Measurements from ENCODE around the gene DNAH5.

The DNAH5 gene

GRCh38 chr5:13934921-13935320, 9.6 kb downstream of the DNAH5 start:
- no peak for DNase-seq (ENCODE audit: low spot score)

DNA sequence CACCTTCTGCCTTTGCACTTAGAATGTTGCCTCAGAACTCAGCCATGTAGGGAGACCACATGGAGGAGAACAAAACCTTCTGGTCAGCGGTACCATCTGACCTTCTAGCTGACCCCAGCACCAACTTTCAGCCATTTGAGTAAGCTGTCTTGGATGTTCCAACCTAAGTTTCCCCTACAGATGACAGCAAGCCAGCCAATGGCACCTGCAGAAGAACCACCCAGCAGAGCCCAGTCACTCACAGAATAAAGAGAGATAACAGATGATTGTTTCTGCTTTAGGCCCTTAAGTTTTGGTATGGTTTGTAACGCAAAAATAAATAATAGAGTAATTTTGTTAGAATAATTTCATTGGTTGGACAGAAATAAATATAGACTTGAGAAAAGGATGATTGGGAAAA, 10.4 kb downstream of the DNAH5 start:
- no peak for DNase-seq (ENCODE audit: low spot score)

GRCh38 chr5:13932561-13932960, 11.9 kb downstream of the DNAH5 start:
- DNase-seq (ENCODE audit: low spot score): peak; percentile 45

DNA sequence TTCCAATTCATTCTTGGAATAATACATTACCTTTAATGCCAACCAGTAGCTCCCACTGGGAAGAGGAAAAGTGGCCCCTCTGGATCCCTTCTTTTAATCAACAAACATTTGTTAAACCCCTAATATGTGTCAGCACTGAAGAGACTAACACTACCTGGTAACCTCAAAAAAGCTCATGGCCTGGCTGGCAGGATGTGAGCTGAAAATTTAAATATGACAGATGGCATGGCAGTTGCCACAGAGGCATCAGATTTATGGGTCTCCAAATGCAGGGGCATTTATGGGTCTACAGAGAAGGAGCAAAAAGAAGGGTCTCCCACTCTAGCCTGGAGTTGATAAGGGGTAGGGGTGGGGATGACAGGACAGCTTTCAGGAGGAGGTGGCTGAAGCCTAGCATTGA, 12.5 kb downstream of the DNAH5 start:
- no peak for DNase-seq (ENCODE audit: low spot score)

DNA sequence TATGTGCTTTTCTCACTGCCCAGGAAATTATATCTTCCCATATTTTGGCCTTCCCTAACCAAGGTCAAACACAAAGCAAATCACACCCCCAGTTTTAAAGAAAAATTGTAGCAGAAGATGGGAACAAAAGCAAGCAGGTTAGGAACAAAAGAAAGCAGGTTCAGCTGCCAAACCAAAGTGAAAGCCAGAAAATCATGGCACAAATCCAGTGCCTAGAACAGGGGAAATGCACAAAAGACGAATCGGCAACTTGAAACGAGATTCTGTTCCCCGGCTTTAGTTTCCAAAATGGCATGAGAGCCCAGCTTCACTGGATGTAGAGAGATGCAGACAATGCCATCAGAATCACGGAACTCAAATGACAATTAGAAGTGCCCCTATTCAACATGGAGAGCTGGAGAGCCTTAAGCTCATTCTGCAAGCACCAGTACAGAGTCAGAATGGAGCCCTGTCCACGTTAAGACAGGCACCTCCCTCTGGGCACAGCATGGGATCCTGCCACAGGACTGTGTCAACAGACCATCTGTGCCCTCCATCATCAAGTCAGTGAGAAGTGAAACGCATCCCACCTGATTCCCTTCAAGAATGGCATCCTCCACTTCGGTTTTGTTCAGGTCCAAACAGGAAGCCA, 13.8 kb downstream of the DNAH5 start:
- no peak for DNase-seq (ENCODE audit: low spot score)

- DNase-seq (ENCODE audit: low spot score): no peak
Observed at GRCh38 chr5:13926731-13927130, 17.8 kb downstream of the DNAH5 start.

GRCh38 chr5:13921578-13921977, 22.9 kb downstream of the DNAH5 start:
- no peak for DNase-seq (ENCODE audit: low spot score)

DNA sequence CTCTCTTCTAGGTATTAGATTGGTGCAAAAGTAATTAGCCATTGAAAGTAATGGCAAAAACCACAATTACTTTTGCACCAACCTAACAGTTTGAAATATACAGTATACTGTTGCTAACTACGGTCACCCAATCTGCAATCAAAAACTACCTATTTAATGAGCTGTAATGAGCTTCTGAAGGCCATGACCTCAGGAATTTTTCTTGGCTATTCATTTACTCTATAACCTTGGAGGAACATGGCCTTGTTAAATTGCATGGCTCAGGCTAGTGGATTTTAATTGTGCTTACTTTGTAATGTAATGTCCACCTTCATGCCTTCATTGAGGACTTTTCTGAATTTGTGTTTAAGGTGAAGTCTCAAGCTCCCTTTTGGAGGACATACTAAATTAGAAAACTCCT, 24.7 kb downstream of the DNAH5 start:
- no peak for DNase-seq (ENCODE audit: low spot score)

DNA sequence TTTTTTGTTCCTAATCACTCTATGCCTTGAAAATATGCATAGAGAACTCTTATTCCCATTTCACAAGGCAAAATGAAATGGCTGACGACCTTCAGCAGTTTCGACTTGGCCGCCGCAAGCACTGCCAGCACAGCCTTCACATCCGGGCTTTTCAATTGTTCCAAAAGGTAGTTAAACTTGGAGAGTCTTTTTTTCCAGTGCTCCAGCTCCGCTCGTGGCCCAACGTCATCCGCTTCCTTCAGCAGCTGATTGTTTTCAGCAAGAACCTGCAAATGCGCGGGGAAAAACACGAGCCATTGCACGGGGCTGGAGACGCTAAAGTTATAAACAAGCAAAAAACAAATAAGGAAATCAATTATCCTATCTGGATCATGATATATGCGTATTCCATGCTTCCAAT, 25.4 kb downstream of the DNAH5 start:
- no peak for DNase-seq (ENCODE audit: low spot score)

DNA sequence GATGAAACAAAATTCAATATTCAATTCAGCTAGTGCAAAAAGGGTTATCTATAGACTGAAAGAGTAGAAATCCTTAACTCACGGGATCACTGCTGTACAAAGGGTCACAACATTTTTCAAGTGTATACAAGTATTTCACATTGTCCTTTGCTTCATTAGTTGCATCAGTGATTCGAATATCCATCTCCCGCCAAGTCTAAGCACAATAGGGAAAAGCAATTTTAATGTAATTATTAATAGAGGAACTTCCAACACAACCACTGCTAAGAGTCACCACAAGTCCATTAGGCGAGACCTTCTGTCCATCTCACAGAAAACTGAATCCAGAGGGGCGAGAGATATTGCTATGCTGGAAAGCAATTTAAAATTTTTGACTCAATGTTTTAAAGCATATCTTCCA, 27.4 kb downstream of the DNAH5 start:
- no peak for DNase-seq (ENCODE audit: low spot score)

- no peak for DNase-seq (ENCODE audit: low spot score)
Observed at GRCh38 chr5:13913962-13914361, 30.5 kb downstream of the DNAH5 start.

GRCh38 chr5:13910637-13911288, 33.7 kb downstream of the DNAH5 start:
- no peak for DNase-seq (ENCODE audit: low spot score)

GRCh38 chr5:13910201-13910600, 34.3 kb downstream of the DNAH5 start:
- no peak for DNase-seq (ENCODE audit: low spot score)

- DNase-seq (ENCODE audit: low spot score): no peak
Observed at GRCh38 chr5:13909271-13909670, 35.2 kb downstream of the DNAH5 start.

GRCh38 chr5:13898569-13898968, 45.9 kb downstream of the DNAH5 start:
- DNase-seq (ENCODE audit: low spot score): no peak

DNA sequence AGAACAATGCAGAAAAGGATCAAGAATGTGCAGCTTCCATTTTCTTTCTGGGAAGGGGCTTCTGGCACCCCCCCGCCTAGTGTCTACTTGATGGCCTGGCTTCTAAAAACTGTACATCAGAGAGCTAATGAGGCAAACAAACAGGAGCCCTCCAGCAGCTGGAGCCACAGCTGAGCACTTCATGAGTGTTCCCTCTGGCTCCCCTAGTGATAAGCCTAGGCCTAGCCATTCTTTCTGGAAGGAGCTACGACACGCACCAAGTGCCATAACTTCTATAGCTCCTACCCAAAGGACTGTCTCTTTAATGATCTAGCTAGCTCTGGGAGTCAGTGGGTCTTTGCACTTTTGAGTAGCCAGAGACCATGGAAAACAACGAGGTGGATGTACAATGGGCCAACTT, 66.1 kb downstream of the DNAH5 start:
- DNase-seq (ENCODE audit: low spot score): no peak

DNA sequence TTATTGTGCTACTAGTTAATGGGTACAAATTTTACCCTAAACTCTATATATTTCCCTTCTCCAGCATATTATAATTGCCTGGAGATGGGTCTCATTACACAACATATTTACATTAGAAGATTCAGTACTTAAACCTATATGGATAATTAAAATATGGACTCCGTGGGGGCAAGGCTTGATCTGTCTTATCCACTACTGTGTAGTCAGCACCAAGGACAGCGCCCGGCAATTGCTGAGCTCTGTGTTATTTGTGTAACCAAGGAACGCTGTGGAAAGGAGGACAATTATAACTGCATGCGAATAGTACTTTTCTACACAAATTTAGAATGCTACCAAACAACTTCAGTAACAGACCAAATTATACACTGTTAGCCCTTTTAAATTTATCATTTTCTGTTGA, 77.7 kb downstream of the DNAH5 start:
- DNase-seq (ENCODE audit: low spot score): no peak

DNA sequence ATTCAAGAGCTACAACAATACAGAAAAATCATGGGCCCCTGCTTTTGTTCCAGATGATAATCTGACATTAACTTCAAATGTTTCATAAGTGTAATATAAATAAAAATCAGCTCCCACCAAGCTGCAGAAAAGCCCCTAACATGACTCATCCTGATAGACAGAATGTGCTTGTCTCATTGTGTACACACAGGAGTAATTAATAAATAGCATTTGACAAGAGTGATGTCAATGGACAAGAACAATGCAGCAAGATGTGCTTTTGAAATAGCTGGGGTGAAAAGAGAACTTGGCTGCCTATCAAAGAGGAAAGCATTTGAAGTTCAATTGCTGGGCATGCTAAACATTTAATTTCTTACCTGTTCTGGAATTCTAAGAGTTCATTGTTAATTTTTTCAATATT, 79.2 kb downstream of the DNAH5 start:
- no peak for DNase-seq (ENCODE audit: low spot score)

- no peak for DNase-seq (ENCODE audit: low spot score)
Observed at GRCh38 chr5:13860146-13860545, 84.3 kb downstream of the DNAH5 start.

DNA sequence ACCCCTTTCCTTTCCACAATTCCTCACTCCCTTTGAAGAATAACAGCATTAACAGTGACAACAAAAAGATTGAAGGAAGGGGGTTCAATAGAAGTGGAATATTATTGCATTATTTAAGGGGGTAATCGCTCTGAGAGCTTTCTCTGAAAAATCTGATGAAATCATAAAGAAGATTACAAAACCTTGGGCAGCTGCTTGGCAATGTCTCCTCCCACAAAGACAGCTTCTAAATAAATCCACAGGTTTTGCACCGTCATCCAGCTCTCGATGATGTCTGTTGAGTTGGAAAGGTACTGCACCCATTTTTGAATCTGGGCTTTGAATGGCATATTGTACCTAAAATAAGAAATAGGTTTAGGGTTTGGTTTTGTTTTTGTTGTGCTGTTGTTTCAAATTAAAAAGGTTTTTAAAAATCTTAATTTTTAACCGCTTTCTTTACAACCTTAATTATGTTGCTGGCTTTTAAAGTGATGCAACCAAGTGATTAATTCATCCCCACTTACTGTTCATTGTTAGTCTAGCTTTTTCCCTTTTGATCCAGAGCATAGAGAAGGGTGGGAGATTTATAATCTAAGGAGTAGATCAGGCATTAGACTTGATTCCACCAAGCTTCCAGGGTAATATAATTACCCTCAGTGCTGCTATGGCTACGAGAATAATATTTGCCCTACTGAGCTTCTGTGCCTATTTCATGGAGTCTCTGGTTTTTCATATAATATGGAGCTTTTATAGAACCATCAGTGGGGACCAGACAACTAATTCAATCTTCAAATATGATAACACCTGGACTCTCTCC, 85.0 kb downstream of the DNAH5 start:
- DNase-seq (ENCODE audit: low spot score): no peak

DNA sequence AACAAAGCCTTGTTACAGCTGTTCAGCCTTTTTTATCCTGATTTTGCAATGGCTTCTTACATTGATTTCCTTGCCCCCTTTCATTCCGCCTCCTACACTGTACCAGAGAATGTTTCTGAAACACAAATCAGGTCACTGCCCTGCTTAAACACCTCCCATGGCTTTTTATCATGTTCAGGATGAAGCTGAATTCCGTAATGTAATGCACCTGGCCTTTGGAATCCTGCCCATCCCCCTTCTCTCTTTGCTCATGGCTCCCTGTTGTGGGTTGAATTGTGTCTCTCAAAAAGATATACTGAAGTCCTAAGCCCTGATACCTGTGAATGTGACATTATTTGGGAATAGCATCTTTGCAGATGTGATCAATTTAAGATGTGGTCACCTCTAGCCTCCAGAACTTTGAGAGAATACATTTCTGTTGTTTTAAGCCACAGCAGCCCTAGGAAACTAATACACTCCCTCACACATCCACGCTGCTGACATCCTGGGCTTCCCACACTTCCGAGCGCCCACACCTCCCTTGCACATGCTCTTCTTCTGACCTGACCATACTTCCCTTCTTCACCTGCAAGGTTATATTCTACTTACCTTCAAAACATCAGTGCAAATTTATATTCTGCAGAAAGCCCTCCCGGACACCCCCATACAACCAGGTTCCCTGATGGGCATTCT, 101.2 kb downstream of the DNAH5 start:
- DNase-seq (ENCODE audit: low spot score): no peak

GRCh38 chr5:13833440-13833839, 111.0 kb downstream of the DNAH5 start:
- DNase-seq (ENCODE audit: low spot score): no peak

- DNase-seq (ENCODE audit: low spot score): no peak
Observed at GRCh38 chr5:13831351-13831750, 113.1 kb downstream of the DNAH5 start.
